HG03060 (cell line): Measurements from ENCODE around the gene PAOX.

Experiments
- ATAC-seq: cut with Tn5 transposase; IDR thresholded peaks from one replicate; pipeline ENCODE4 v1.9.1; 2021; ENCODE audit warnings: low read depth, moderate number of reproducible peaks; ENCODE audit not compliant: unreplicated experiment

PAOX gene

DNA sequence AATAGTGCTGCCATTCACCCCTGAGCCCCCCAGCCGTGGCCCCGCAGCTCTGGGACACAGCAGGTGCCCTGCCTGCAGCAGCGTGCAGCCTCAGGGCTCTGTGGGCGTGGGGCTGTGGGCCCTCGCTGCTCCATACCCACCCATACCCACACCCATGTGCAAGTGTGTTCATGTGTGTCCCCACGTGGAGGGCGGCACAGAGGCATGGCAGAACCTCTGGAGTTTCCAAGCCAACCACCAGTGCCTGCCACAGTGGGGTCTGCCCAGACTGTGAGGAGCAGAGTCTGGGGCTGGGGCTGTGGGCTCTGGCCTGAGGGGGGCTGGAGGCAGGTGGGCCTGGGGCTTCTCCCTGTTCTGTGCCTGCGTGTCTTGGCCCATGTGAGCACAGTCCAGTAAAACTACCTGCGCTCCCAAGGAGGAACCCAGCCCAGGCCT is 29.5 kb upstream of the PAOX start:
- no peak for ATAC-seq

GRCh38 chr10:133350283-133350949 is 28.6 kb upstream of the PAOX start:
- ATAC-seq, result no peak

DNA sequence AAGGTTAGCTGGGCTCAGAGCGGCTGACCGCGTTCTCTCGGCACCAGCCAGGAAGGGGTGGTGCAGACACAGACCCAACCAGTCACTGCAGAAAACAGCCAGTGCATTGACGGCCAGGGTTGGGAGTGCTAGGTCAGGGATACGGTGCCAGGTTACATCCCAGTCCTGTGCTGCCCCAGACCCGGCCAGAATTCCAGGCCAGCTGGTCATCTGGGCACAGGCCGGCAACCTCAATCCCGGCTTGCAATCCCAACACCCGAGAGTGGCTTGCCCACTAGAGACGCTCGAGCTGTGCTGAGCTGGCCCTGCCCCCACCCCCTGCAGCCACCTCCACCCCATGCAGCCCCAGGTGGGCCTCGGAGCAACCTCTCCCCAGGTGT is 28.1 kb upstream of the PAOX start:
- ATAC-seq, result no peak

DNA sequence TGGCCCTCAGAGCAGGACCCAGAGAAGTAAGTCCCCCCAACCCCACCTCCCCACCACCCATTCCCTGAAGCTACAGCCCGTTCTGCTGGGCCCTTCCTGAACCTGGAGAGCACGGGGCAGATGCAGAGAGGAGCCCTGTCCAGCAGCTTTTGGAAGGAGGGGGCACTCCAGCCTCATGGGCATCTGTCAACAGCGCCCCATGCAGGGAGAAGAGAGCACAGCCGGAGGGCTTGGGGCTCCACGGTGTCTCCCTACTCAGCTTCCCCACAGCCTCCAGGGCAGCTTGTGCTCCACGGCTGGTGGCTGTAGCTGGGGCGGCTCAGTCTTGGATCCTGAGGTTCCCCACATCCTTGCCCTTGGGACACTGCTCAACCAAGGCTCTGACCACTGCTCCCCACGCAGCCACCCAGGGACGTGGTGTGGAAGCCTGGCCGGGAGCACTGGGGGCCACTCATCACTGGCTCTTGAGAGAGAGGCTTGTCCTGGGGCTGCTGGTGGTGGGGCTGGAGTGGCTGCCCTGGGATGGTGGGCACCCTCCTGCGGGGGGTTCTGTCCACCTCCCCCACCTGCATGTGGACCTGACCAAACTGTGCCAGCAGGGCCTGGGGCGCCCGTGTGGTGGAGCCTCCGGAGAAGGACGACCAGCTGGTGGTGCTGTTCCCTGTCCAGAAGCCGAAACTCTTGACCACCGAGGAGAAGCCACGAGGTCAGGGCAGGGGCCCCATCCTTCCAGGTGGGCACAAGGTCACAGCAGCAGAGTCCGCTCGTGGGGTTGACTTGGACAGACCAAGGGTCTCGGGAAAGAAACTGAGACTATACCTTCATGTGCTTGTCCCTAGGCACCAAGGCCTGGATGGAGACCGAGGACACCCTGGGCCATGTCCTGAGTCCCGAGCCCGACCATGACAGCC is 27.4 kb upstream of the PAOX start:
- ATAC-seq, result no peak

DNA sequence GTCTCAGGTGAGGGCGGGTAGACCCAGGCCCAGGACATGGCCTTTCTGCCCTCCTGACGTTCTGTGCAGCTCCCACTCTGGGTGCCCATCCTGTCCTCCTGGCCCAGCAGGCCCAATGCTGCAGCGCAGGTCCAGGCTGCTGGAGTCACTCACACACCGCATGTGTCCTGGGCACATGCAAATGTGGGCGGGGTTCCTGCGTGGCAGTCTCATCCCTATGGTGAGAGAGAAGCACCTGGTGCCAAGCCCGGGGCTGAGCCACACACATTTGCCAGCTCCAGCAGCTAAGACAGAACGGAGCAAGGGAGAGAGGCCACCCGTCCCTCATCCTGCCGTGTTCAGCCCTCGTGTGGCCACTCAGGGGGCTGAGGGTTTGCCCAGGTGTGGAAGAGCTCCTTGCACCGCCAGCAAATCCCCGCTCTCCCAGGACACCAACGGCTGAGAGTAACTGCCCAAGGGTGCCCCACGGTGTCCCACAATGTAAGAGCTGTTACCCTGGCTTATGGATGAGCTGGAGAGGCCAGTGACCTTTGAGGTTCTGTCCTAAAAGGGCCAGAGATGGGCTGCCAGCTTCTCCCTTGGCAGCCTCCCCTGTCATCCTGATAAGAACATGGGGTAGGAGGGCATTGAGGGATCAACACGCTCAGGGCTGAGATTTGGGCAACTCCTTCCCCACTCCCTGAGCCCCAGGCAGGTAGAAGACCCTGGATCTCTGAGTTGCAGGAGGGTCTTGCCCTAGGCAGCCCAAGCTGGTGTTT is 25.7 kb upstream of the PAOX start:
- no peak for ATAC-seq

GRCh38 chr10:133353988-133354605 is 25.0 kb upstream of the PAOX start:
- no peak for ATAC-seq

- no peak for ATAC-seq
Measured at GRCh38 chr10:133354672-133355240, 24.3 kb upstream of the PAOX start.

- no peak for ATAC-seq
Measured at GRCh38 chr10:133355266-133355665, 23.8 kb upstream of the PAOX start.

GRCh38 chr10:133355991-133356390 is 23.1 kb upstream of the PAOX start:
- no peak for ATAC-seq

- no peak for ATAC-seq
Measured at GRCh38 chr10:133356549-133357284, 22.3 kb upstream of the PAOX start.

- peak; percentile 37 for ATAC-seq
Measured at GRCh38 chr10:133357285-133358161, 21.5 kb upstream of the PAOX start, which contains the start of gene FUOM. Gene FUOM (minus strand): TSS chr10:133358019. CDS start chr10:133358007, 12 bp downstream.

GRCh38 chr10:133358162-133358924 is 20.7 kb upstream of the PAOX start:
- ATAC-seq, result no peak

- ATAC-seq, result no peak
Measured at GRCh38 chr10:133358925-133359310, 20.1 kb upstream of the PAOX start.

- no peak for ATAC-seq
Measured at GRCh38 chr10:133359554-133359971, 19.5 kb upstream of the PAOX start.

GRCh38 chr10:133359972-133360610 is 19.0 kb upstream of the PAOX start:
- no peak for ATAC-seq

DNA sequence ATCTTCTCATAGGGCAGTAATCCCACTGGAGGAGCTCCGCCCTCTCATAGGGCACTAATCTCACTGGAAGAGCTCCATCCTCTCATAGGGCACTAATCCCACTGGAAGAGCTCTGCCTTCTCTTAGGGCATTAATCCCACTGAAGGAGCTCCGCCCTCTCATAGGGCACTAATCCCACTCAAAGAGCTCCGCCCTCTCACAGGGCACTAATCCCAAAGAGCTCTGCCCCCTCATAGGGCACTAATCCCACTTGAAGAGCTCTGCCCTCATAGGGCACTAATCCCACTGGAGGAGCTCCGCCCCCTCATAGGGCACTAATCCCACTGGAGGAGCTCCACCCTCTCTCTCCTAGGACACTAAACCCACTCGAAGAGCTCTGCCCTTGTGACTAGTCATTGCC is 17.8 kb upstream of the PAOX start:
- ATAC-seq, result no peak

- no peak for ATAC-seq
Measured at GRCh38 chr10:133361773-133362441, 17.2 kb upstream of the PAOX start.
